ENCODE results near the gene ZNF576. TPM values are rescaled to one million over a fixed set of nuclear protein-coding genes. Genes with fewer than 3 reads are reported as not detected.
"Not testable (repeated sequence)": the region's sequence is repeated elsewhere in the genome, so short reads cannot be mapped to it uniquely, and the experiment has no call there.

ZNF576 gene
- total RNA-seq, 4 donors from 2014 or later: 4.8 to 16.8 (median 14.3) TPM

GRCh38 chr19:43581467-43581866 is 14.9 kb upstream of the ZNF576 start:
- H3K4me3 ChIP-seq (ENCODE audit: low read depth, poor library complexity, severe bottlenecking): no peak overlapping the region
- TF ChIP-seq CTCF (IDR thresholded peaks at IDR 0.05) (no peak), POLR2A (IDR thresholded peaks at IDR 0.05) (no peak)
- no peak for DNase-seq (ENCODE audit: low spot score in 2 of 2)
- intact Hi-C loops (cut with DNase I; ENCODE audit: low total_unique reads): no loop called here
- 70 to 80% methylated on average over 7 of the region's 7 CpGs for WGBS, 2 donors

GRCh38 chr19:43582495-43582894 is 13.9 kb upstream of the ZNF576 start:
- intact Hi-C loops (cut with DNase I; ENCODE audit: low total_unique reads): no loop called here
- H3K4me3 ChIP-seq (ENCODE audit: low read depth, poor library complexity, severe bottlenecking): no peak overlapping the region
- TF ChIP-seq CTCF (IDR thresholded peaks at IDR 0.05) (no peak), POLR2A (IDR thresholded peaks at IDR 0.05) (no peak)
- 96 to 97% methylated on average over 2 of the region's 2 CpGs for WGBS, 2 donors
- DNase-seq (ENCODE audit: low spot score in 2 of 2): no peak

GRCh38 chr19:43584484-43584883 is 11.9 kb upstream of the ZNF576 start:
- intact Hi-C loops (cut with DNase I; ENCODE audit: low total_unique reads): no loop called here
- 94 to 100% methylated on average over 1 of the region's 1 CpG for WGBS, 2 donors
- TF ChIP-seq POLR2A (IDR thresholded peaks at IDR 0.05): no peak
- no peak for TF ChIP-seq CTCF (IDR thresholded peaks at IDR 0.05)

GRCh38 chr19:43586346-43586745 is 10.0 kb upstream of the ZNF576 start:
- no peak overlapping the region for H3K4me3 ChIP-seq (ENCODE audit: low read depth, poor library complexity, severe bottlenecking)
- no peak for TF ChIP-seq POLR2A (IDR thresholded peaks at IDR 0.05)
- no peak for TF ChIP-seq CTCF (IDR thresholded peaks at IDR 0.05)
- no peak for DNase-seq (ENCODE audit: low spot score in 2 of 2)
- 55 to 66% methylated on average over 2 of the region's 2 CpGs for WGBS, 2 donors
- intact Hi-C loops (cut with DNase I; ENCODE audit: low total_unique reads): no loop called here

More at GRCh38 chr19:43584484-43584883, 11.9 kb upstream of the ZNF576 start:
- no peak for DNase-seq (ENCODE audit: low spot score in 2 of 2)
- H3K4me3 ChIP-seq (ENCODE audit: low read depth, poor library complexity, severe bottlenecking): no peak overlapping the region

- DNase-seq (ENCODE audit: low spot score in 2 of 2); intact Hi-C loops (cut with DNase I; ENCODE audit: low total_unique reads); H3K4me3 ChIP-seq (ENCODE audit: low read depth, poor library complexity, severe bottlenecking): not testable (repeated sequence)
- WGBS, 2 donors: 93 to 98% methylated on average over 3 of the region's 3 CpGs
Measured at GRCh38 chr19:43587029-43587428, 9.4 kb upstream of the ZNF576 start.

- no peak overlapping the region for H3K4me3 ChIP-seq (ENCODE audit: low read depth, poor library complexity, severe bottlenecking)
- intact Hi-C loops (cut with DNase I; ENCODE audit: low total_unique reads): no loop called here
- WGBS, 2 donors: 87 to 88% methylated on average over 5 of the region's 5 CpGs
- DNase-seq (ENCODE audit: low spot score in 2 of 2): no peak
- TF ChIP-seq CTCF (IDR thresholded peaks at IDR 0.05): no peak
- TF ChIP-seq POLR2A (IDR thresholded peaks at IDR 0.05): no peak
Measured at GRCh38 chr19:43589277-43589676, 7.1 kb upstream of the ZNF576 start.

All from lower leg skin (tissue), 4 donors.